NCI-H1048 (cell line): Measurements from ENCODE around the gene CHST3.

Source experiments
- DNase-seq: peaks from one replicate; lab custom pipeline; 2025; lab: John Stamatoyannopoulos, UW

Gene CHST3

DNA sequence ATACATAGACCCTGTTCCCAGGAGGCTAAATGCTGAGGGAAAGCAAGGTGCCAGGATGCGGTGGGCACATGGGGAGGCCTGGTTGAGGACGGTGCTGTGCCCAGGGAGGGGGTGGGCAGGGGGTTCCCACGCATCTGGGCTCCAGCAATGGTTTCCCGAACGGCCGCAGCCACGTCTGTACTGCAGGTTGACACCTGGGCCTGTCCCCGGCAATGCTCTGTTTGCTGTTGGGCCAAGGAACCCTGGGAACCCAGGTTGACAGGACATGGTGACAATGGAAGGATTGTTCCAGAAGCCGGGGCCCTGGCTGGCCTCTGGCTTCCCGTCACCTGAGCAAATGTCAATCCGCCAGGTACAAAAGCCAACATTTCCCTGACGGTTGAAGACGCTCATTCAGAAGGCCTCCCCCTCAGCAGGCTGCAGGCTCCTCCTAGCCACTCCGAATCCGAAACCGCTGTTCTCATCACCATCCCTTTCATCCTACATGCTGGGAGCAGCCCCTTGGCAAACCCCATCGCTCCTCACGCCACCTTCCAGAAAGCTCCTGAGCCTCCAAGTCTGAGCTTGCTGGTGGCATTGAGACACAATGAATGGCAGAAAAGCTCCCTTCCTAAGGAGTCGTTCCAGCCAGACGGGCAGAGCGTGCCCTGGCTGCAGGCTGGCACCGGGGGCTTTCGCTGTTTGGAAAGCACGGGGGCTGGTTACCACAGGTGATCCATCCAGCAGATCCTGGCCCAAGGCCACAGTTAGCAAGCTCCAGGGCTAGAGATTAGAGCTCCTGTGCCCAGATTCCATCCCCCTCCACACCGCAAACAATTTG lies 92.9 kb downstream of the CHST3 start:
- no peak for DNase-seq

DNA sequence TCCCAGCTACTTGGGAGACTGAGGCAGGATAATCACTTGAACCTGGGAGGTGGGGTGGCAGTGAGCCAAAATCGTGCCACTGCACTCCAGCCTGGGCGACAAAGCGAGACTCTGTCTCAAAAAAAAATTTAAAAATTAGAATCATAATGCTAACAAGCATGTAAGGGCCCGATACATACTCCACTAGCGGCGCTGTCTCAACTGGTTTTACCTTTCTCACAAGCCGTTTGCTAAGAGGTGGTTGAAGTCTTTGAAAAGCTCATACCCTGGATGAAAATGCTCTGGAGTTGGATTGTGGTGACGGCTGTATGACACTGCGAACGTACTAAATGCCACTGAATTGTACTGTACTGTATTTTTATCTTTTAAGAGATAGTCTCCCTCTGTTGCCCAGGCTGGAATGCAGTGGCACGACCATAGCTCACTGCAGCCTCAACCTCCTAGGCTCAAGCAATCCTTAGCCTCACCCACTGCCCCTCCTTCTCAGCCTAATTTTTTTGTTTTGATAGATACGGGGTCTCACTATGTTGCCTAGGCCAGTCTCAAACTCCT lies 94.2 kb downstream of the CHST3 start:
- no peak for DNase-seq

DNA sequence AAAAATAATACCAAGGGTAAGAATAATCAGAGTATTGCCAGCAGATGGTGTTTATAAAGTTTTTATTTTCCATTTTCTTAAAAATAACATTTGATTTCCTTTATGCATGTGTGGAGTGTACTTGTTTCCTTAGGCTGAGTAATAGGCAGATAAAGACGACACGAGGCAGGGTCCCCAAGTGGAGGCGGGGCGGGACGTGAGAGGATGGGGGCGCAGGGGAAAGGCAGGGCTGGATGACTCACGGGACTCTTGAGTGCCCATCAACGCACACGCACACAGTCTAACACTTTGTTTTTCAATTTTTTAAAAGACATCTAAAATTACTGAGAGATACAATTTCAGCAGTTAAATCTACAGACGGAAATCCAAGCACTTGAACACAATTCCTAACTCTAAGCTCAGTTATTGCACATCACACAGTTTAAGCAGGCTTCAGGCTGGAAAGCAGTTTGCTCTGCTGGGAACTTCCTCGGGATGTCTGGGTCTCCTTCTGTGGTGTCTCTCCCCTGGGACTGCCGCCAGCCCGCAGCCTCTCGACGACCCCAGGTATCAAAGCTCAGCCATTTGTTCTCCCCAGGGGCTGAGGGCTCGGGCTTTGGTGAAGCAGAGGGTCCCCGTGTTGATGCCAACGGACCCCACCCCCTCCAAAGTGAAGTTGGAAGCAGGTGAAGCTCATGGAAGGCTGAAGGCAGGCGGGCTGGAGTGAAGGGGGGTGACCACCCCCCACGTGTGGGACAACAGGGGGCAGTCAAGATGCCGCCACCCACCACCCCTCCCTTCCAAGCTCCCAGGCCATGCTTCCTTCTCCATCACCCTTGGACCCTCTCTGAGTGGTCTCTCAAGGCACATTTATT lies 95.0 kb downstream of the CHST3 start:
- no peak for DNase-seq

DNA sequence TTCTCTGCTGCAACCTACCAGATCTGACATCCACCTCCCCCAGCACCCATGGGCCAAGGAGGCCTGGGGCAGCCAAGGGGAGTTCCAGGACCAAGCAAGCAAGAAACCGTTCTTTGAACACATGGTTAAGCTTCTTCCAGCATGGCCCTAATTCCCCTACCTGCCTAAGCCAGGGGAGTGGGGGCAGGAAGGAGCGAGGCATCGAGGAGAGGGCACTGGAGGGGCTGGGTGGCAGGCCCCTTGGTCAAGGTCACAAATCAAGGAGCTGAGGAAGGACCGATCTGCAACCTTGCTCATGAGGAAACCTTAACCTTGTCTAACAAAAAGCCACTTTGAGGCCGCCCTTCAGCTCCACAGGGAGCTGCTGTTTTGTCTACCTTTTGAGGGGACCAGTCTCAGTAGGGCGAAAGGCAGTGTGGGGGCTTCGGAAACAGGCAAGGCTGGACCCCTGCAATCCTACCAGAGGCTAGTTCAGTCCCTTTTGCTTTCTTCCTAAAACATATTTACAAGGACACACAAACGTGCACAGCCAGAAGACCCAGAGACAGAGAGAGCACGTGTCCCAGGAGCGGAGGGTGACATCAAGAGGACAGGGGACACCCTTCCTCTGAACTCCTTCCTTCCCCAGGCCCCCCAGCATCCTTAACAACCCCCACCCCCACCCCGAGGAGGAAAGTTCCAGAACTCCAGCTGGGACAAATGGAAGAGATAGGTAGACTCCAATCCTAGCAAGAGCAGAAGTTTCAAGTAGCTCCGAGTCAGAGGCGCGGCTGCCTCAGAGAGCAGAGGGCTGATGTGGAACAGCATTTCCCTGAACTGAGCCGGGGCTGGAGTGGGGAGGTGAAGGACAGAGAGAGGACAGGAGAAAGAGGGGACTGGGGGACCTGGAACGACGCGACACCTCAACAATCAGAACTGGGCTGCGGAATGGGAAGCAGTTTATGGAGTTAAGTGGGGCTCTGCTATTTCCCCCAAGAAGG lies 95.9 kb downstream of the CHST3 start:
- DNase-seq: no peak

DNA sequence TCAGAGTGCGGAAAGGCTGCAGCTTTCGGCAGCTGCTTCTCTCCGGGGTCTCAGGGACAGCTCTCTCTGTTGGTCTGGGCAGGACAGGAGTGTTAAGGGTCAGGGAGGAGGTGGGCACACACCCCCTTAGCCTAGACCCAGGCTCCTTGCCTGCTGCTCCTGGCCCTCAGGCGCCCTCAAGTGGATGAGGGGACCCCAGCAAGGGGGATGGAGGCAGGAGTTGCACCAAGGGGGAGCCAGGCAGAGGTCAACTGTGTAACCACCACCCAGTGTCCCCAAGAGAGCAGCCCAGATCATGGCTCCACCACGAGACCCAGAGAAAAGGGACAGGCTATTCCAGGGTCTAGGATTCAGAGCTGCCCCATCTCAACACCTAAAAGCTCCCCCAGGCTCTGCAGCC lies 97.3 kb downstream of the CHST3 start:
- DNase-seq: no peak

DNA sequence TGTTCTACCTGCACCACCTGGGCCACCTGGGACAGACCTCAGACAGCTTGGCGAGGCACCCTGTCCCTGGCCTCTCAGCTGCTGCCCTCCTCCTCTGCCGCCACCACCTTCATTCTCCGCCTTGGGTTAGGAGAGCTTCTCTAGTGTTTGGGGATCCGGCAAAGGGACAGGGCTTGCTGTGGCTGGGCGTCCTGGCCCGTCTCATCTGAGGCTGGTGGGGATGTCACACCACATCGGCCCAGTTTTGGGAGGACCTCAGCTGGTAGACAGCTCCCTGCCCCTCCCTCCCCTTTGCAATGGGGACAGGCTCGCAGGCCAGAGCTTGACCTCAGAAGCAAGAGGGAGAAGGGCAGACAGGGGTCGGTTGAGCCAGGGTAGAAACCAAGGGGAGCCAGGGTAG lies 97.7 kb downstream of the CHST3 start:
- DNase-seq: no peak

DNA sequence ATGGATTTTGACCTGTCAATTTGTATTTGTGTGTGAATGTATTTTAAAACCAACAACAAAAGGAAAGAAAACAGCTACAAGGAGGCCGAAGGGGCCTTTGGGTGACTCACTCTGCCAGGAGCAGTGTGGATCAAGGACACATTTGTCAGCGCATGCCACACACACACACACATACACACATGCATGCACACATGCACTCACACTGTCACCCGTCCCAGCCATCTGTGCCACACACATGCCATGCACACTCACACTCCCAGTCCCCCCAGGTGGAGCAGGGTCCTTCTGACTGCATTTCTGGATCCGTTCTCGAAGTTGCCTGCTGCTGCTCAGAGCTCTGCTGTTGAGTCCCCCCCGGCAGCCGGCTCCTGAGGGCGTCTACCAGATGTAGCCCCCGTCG lies 98.2 kb downstream of the CHST3 start:
- no peak for DNase-seq
